Esophagus (tissue), 2 donors: ENCODE results near the gene WDR64. TPM values are rescaled to one million over a fixed set of nuclear protein-coding genes. Genes with fewer than 3 reads are reported as not detected.
A peak's percentile ranks its signal among the peaks of the same experiment; 100 is the strongest.

Source experiments
- H3K27ac ChIP-seq, 2 donors: one replicate each; pipeline ENCODE4 v1.5.1; 2013; ENCODE audit warnings: low read depth in 2 of 2, mild to moderate bottlenecking in 2 of 2, inconsistent platforms in 1 of 2, low read length in 1 of 2, moderate library complexity in 1 of 2
- H3K27me3 ChIP-seq, 2 donors: one replicate each; pipeline ENCODE4 v1.6.1; 2013; ENCODE audit warnings: low read length in 2 of 2, control low read depth in 1 of 2, mild to moderate bottlenecking in 1 of 2; ENCODE audit not compliant: insufficient read depth in 2 of 2, control insufficient read depth in 1 of 2
- H3K36me3 ChIP-seq, 2 donors: one replicate each; pipeline ENCODE4 v1.6.1; 2013; ENCODE audit warnings: low read length in 1 of 2; ENCODE audit not compliant: control insufficient read depth in 2 of 2, insufficient read depth in 2 of 2
- H3K4me1 ChIP-seq, 2 donors: one replicate each; pipeline ENCODE4 v1.6.1; 2013; ENCODE audit warnings: low read length in 1 of 2; ENCODE audit not compliant: control insufficient read depth in 2 of 2, insufficient read depth in 2 of 2
- H3K4me3 ChIP-seq, 2 donors: one replicate each; pipeline ENCODE4 v1.5.1; 2013; ENCODE audit warnings: low read length in 2 of 2, mild to moderate bottlenecking in 2 of 2, low read depth in 1 of 2, moderate library complexity in 1 of 2
- H3K9me3 ChIP-seq, 2 donors: one replicate each; pipeline ENCODE4 v1.6.1; 2013; ENCODE audit warnings: mild to moderate bottlenecking in 2 of 2, low read depth in 1 of 2, low read length in 1 of 2, moderate library complexity in 1 of 2; ENCODE audit not compliant: control insufficient read depth in 2 of 2, insufficient read depth in 1 of 2
- WGBS, 2 donors: extraction: QIAGEN DNeasy Blood & Tissue Kit; methylation state at CpG; one replicate each; pipeline ENCODE4 v1.1.7; 2013; 5-methylcytosine and 5-hydroxymethylcytosine counted together
- polyA plus RNA-seq, 2 donors: library from polyadenylated mRNA; stranded (reverse); fragments of 200-250 nt; gene quantifications; one replicate each; pipeline ENCODE4 v1.2.3, GENCODE V29; 2013
- donor health status: healthy with polysubstance abuse.
- donor health status: Bipolar disorder and iron deficiency.

The WDR64 gene
- polyA plus RNA-seq, 2 donors = not detected

GRCh38 chr1:241846375-241846774, 194.3 kb downstream of the WDR64 start:
- no peaks in the 10 kb centered on the region for H3K9me3 ChIP-seq
- H3K27me3 ChIP-seq = no peaks in the 10 kb centered on the region
- no peak overlapping the region for H3K27ac ChIP-seq
- H3K4me3 ChIP-seq = no peak overlapping the region
- H3K36me3 ChIP-seq = no peaks in the 10 kb centered on the region
- peaks cover 5 to 6% of the 10 kb centered on the region in 2 donors for H3K4me1 ChIP-seq

GRCh38 chr1:241846862-241847539, 194.9 kb downstream of the WDR64 start:
- H3K9me3 ChIP-seq = no peaks in the 10 kb centered on the region
- peak overlapping the region in 1 of 2 donors; percentile 86 for H3K4me3 ChIP-seq
- H3K4me1 ChIP-seq = peaks cover 5 to 6% of the 10 kb centered on the region in 2 donors
- H3K27ac ChIP-seq = no peak overlapping the region
- 88% methylated on average over 4 of the region's 4 CpGs for WGBS, 2 donors
- H3K36me3 ChIP-seq = no peaks in the 10 kb centered on the region
- no peaks in the 10 kb centered on the region for H3K27me3 ChIP-seq

- Histone ChIP-seq H3K9me3 (no peaks in the 10 kb centered on the region), H3K36me3 (no peaks in the 10 kb centered on the region), H3K27ac (peak overlapping the region; percentile 100), H3K4me3 (peak overlapping the region; percentile 86 to 99), H3K4me1 (peaks cover 5 to 6% of the 10 kb centered on the region in 2 donors), H3K27me3 (no peaks in the 10 kb centered on the region)
- 8 to 10% methylated on average over 6 of the region's 6 CpGs for WGBS, 2 donors
Observed at GRCh38 chr1:241847540-241847795, 195.4 kb downstream of the WDR64 start.

- peak within 1 kb of the TSS; percentile 86 to 99 for H3K4me3 ChIP-seq
- H3K4me1 ChIP-seq = peaks cover 5 to 6% of the 10 kb centered on the region in 2 donors
- no peaks in the 10 kb centered on the region for H3K9me3 ChIP-seq
- no peaks in the 10 kb centered on the region for H3K36me3 ChIP-seq
- no peaks in the 10 kb centered on the region for H3K27me3 ChIP-seq
- peak within 1 kb of the TSS; percentile 100 for H3K27ac ChIP-seq
- WGBS, 2 donors = 0 to 1% methylated on average over 68 of the region's 68 CpGs
Observed at GRCh38 chr1:241847796-241848685, 196.0 kb downstream of the WDR64 start, which contains the start of gene EXO1. EXO1 (plus strand) TSS chr1:241848204; CDS start chr1:241850426, 2,222 bp downstream.

- Histone ChIP-seq H3K27me3 (no peaks in the 10 kb centered on the region), H3K27ac (no peak overlapping the region), H3K4me1 (peaks cover 5 to 6% of the 10 kb centered on the region in 2 donors), H3K9me3 (no peaks in the 10 kb centered on the region), H3K36me3 (no peaks in the 10 kb centered on the region), H3K4me3 (peak overlapping the region; percentile 86 to 99)
- 6 to 8% methylated on average over 13 of the region's 13 CpGs for WGBS, 2 donors
Observed at GRCh38 chr1:241848686-241849344, 196.7 kb downstream of the WDR64 start.

- no peaks in the 10 kb centered on the region for H3K36me3 ChIP-seq
- no peaks in the 10 kb centered on the region for H3K27me3 ChIP-seq
- WGBS, 2 donors = 53 to 57% methylated on average over 6 of the region's 6 CpGs
- H3K27ac ChIP-seq = no peak overlapping the region
- H3K4me1 ChIP-seq = peaks cover 5 to 6% of the 10 kb centered on the region in 2 donors
- no peaks in the 10 kb centered on the region for H3K9me3 ChIP-seq
- peak overlapping the region in 1 of 2 donors; percentile 86 for H3K4me3 ChIP-seq
Observed at GRCh38 chr1:241849345-241849695, 197.2 kb downstream of the WDR64 start.

Other genes starting within 250 kb of the WDR64 start
- 10 to 100 TPM; 39.5 to 58.6 TPM for gene FH, start 132.5 kb upstream of the WDR64 start, polyA plus RNA-seq
- gene KMO, start 119.9 kb upstream of the WDR64 start, polyA plus RNA-seq = under 1 TPM; 0.05 to 0.14 TPM
- gene CHML, start 11.9 kb upstream of the WDR64 start, polyA plus RNA-seq = 1 to 10 TPM; 1.3 to 1.6 TPM
- 10 to 100 TPM; 10.0 to 13.2 TPM for gene OPN3, start 11.9 kb upstream of the WDR64 start, polyA plus RNA-seq
- gene EXO1, start 195.9 kb downstream of the WDR64 start, polyA plus RNA-seq = 1 to 10 TPM; 1.2 to 2.7 TPM